Vagina (tissue), 2 donors: ENCODE results near the gene SYNPO. TPM values are rescaled to one million over a fixed set of nuclear protein-coding genes. Genes with fewer than 3 reads are reported as not detected.

ENCODE experiments used
- DNase-seq, 2 donors: peaks; one replicate each; pipeline ENCODE4 v3.0.0-alpha.2; 2017; ENCODE audit errors: extremely low spot score in 2 of 2
- H3K27ac ChIP-seq: fragments of 200-600 bp; sonication (generic); one replicate; pipeline ENCODE4 v1.5.1; 2019
- H3K27me3 ChIP-seq: fragments of 200-600 bp; sonication (generic); one replicate; pipeline ENCODE4 v1.5.1; 2019
- H3K36me3 ChIP-seq, 2 donors: fragments of 200-600 bp; sonication (generic); one replicate each; pipeline ENCODE4 v1.5.1; 2017 to 2019
- H3K4me1 ChIP-seq: fragments of 200-600 bp; sonication (generic); one replicate; pipeline ENCODE4 v1.5.1; 2019
- H3K4me3 ChIP-seq, 2 donors: fragments of 200-600 bp; sonication (generic); 1 replicate in 1 of 2; 2 replicates in 1 of 2; pipeline ENCODE4 v1.5.1; 2016 to 2019
- H3K9me3 ChIP-seq: fragments of 200-600 bp; sonication (generic); one replicate; pipeline ENCODE4 v1.5.1; 2019
- POLR2A ChIP-seq, 2 donors: fragments of 450-650 bp; IDR thresholded peaks; one replicate each; pipeline ENCODE4 v1.6.1; 2017; ENCODE audit warnings: antibody characterized with exemption in 2 of 2, mild to moderate bottlenecking in 2 of 2, moderate library complexity in 2 of 2
- POLR2AphosphoS5 ChIP-seq, 2 donors: sonication (generic); formaldehyde crosslinking; IDR thresholded peaks; one replicate each; pipeline ENCODE4 v1.9.0; 2017; ENCODE audit warnings: antibody characterized with exemption in 2 of 2, mild to moderate bottlenecking in 2 of 2, low read depth in 1 of 2; ENCODE audit not compliant: insufficient read depth in 1 of 2
- intact Hi-C: fragments of 100-400 bp; cut with DNase I; formaldehyde crosslinking; loops from one replicate; pipeline ENCODE4 v1.15.1; 2023
- total RNA-seq: library from RNA; depleted of rRNA; stranded (reverse); fragments of >200 nt; gene quantifications from one replicate; pipeline ENCODE4 v1.2.3, GENCODE V29; 2016
- TF ChIP-seq, protein P1 (sequence below), 3 experiments: fragments of 450-650 bp in 2 of 3; fragments of 200-600 bp in 1 of 3; sonication (generic) in 1 of 3; IDR thresholded peaks; one replicate each; pipeline ENCODE4 v1.5.1; 2017 to 2019; ENCODE audit warnings: antibody characterized with exemption in 3 of 3, mild to moderate bottlenecking in 2 of 3, moderate library complexity in 2 of 3

Gene SYNPO
- total RNA-seq, 1 donor from 2014 or later, result 16.7 TPM

DNA sequence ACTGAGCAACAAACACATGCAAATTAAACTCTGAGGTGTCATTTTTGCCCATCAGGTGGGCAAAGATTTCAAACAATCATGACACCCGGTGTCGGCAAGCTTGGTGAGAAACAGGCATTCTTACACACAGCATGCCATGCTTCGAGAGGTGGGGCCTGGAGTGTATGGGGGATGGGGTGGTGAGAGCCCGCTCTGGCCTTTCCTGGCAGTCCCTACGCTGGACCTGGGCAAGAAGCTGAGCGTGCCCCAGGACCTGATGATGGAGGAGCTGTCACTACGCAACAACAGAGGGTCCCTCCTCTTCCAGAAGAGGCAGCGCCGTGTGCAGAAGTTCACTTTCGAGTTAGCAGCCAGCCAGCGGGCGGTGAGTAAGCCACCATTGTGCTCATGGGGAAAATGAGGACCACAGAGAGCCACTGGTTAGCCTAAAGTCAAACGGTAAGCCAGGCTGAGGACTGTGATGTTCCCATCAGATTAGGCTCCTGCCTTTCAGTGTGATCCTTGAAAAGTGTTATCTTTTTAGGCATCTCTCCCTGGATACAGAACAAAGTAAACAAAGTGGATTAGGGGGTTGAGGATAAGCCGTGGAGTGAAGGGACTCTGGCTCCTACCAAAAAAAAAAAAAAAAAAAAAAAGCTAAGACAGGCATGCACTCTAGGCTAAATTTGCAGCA lies 30.0 kb downstream of the SYNPO start:
- H3K27me3 ChIP-seq, result no peaks in the 10 kb centered on the region
- no peak overlapping the region for H3K4me3 ChIP-seq
- DNase-seq, result peak in 1 of 2 donors; percentile 82
- H3K27ac ChIP-seq, result no peak overlapping the region
- H3K9me3 ChIP-seq, result no peaks in the 10 kb centered on the region
- intact Hi-C loops, result no loop called here
- TF ChIP-seq POLR2A (IDR thresholded peaks at IDR 0.05) (no peak), POLR2AphosphoS5 (IDR thresholded peaks at IDR 0.05; ENCODE audit: insufficient read depth in 1 of 2, low read depth in 1 of 2) (no peak)
- TF ChIP-seq, protein P1, sequence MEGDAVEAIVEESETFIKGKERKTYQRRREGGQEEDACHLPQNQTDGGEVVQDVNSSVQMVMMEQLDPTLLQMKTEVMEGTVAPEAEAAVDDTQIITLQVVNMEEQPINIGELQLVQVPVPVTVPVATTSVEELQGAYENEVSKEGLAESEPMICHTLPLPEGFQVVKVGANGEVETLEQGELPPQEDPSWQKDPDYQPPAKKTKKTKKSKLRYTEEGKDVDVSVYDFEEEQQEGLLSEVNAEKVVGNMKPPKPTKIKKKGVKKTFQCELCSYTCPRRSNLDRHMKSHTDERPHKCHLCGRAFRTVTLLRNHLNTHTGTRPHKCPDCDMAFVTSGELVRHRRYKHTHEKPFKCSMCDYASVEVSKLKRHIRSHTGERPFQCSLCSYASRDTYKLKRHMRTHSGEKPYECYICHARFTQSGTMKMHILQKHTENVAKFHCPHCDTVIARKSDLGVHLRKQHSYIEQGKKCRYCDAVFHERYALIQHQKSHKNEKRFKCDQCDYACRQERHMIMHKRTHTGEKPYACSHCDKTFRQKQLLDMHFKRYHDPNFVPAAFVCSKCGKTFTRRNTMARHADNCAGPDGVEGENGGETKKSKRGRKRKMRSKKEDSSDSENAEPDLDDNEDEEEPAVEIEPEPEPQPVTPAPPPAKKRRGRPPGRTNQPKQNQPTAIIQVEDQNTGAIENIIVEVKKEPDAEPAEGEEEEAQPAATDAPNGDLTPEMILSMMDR (IDR thresholded peaks at IDR 0.05), result no peak
- H3K36me3 ChIP-seq, result no peaks in the 10 kb centered on the region
- H3K4me1 ChIP-seq, result peaks cover 32% of the 10 kb centered on the region

- no peak overlapping the region for H3K27ac ChIP-seq
- TF ChIP-seq, protein P1 (IDR thresholded peaks at IDR 0.05), result no peak
- TF ChIP-seq POLR2AphosphoS5 (IDR thresholded peaks at IDR 0.05; ENCODE audit: insufficient read depth in 1 of 2, low read depth in 1 of 2) (no peak), POLR2A (IDR thresholded peaks at IDR 0.05) (no peak)
- intact Hi-C loops, result no loop called here
- no peaks in the 10 kb centered on the region for H3K36me3 ChIP-seq
- peak in 1 of 2 donors; percentile 74 for DNase-seq
- peaks cover 32% of the 10 kb centered on the region for H3K4me1 ChIP-seq
- H3K27me3 ChIP-seq, result no peaks in the 10 kb centered on the region
- no peaks in the 10 kb centered on the region for H3K9me3 ChIP-seq
- H3K4me3 ChIP-seq, result peak overlapping the region in 1 of 2 donors; percentile 63
Measured at GRCh38 chr5:150670948-150671310, 30.5 kb downstream of the SYNPO start.

DNA sequence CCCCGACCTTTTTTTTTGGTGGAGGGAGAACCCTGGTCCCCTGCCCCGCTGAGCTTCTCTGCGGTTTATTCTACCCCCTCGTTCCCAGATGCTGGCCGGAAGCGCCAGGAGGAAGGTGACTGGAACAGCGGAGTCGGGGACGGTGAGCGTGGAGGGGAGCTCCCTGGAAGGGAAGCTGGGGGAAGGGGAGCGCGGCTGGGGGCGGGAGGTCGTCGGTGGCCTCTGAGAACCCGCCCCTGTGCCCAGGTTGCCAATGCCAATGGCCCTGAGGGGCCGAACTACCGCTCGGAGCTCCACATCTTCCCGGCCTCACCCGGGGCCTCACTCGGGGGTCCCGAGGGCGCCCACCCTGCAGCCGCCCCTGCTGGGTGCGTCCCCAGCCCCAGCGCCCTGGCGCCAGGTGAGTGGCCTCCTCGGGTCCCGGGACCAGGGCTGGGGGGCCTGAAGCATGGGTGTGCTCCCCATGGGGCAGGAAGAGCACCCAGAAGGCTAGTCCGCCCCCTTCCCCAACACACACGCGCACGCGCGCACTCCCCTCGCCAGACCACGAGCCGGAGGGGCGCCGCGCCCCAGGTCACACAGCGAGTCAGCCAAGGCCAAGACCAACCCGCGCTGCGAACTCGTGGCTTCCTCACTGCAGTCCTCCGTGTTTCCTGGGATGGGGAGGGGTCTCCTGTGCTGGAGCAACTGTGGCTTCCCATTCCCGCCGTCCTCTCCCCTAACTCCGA lies 31.2 kb downstream of the SYNPO start:
- intact Hi-C loops, result no loop called here
- no peak for TF ChIP-seq POLR2A (IDR thresholded peaks at IDR 0.05)
- TF ChIP-seq POLR2AphosphoS5 (IDR thresholded peaks at IDR 0.05; ENCODE audit: insufficient read depth in 1 of 2, low read depth in 1 of 2), result no peak
- TF ChIP-seq, protein P1 (IDR thresholded peaks at IDR 0.05), result no peak
- Histone ChIP-seq H3K9me3 (no peaks in the 10 kb centered on the region), H3K4me1 (peaks cover 32% of the 10 kb centered on the region), H3K27me3 (no peaks in the 10 kb centered on the region), H3K27ac (peak overlapping the region; percentile 65), H3K4me3 (peak overlapping the region; percentile 52 to 63), H3K36me3 (no peaks in the 10 kb centered on the region)
- DNase-seq, result peak in 1 of 2 donors; percentile 65

- peak overlapping the region; percentile 65 for H3K27ac ChIP-seq
- peak in 1 of 2 donors; percentile 86 for DNase-seq
- TF ChIP-seq, protein P1 (IDR thresholded peaks at IDR 0.05), result no peak
- TF ChIP-seq POLR2A (IDR thresholded peaks at IDR 0.05) (no peak), POLR2AphosphoS5 (IDR thresholded peaks at IDR 0.05; ENCODE audit: insufficient read depth in 1 of 2, low read depth in 1 of 2) (no peak)
- H3K4me3 ChIP-seq, result peak overlapping the region; percentile 52 to 63
- peaks cover 32% of the 10 kb centered on the region for H3K4me1 ChIP-seq
- H3K36me3 ChIP-seq, result no peaks in the 10 kb centered on the region
- H3K27me3 ChIP-seq, result no peaks in the 10 kb centered on the region
- intact Hi-C loops, result no loop called here
- no peaks in the 10 kb centered on the region for H3K9me3 ChIP-seq
Measured at GRCh38 chr5:150672237-150672883, 31.9 kb downstream of the SYNPO start.
